Fibroblast of lung (primary cell): ENCODE measurements around the gene PBX1.

Experiments used
- EZH2 ChIP-seq: IDR thresholded peaks from 2 replicates; pipeline ENCODE4 v1.5.1; 2012; ENCODE audit warnings: low read length, control low read depth, mild to moderate bottlenecking; ENCODE audit errors: missing control alignments
- TF ChIP-seq, protein P1 (sequence below), 2 donors: IDR thresholded peaks in 1 of 2; conservative IDR thresholded peaks in 1 of 2; 1 replicate in 1 of 2; 2 replicates in 1 of 2; pipeline ENCODE4 v1.5.1; 2011 to 2012; ENCODE audit warnings: low read length in 2 of 2, control low read depth in 1 of 2, inconsistent platforms in 1 of 2, low read depth in 1 of 2, mild to moderate bottlenecking in 1 of 2

DNA sequence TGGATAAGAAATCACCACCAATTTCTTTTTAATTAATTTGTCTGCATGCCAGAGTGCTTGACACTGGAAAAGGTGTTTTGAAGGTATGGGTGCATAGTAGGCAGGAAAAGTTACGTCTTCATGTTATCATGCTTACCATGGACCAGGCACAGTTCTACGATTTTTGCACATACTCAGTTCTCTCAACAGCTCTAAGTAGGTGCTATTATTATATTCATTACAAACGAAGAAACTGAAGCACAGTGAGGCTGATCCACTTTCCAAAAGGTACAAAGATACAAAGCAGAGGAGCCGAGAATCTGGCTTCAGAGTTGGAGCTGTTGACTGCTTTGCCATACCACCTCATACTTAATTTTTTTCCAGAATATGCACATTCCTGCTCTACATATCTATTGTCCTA is 306.4 kb downstream of the PBX1 start:
- TF ChIP-seq, protein P1, sequence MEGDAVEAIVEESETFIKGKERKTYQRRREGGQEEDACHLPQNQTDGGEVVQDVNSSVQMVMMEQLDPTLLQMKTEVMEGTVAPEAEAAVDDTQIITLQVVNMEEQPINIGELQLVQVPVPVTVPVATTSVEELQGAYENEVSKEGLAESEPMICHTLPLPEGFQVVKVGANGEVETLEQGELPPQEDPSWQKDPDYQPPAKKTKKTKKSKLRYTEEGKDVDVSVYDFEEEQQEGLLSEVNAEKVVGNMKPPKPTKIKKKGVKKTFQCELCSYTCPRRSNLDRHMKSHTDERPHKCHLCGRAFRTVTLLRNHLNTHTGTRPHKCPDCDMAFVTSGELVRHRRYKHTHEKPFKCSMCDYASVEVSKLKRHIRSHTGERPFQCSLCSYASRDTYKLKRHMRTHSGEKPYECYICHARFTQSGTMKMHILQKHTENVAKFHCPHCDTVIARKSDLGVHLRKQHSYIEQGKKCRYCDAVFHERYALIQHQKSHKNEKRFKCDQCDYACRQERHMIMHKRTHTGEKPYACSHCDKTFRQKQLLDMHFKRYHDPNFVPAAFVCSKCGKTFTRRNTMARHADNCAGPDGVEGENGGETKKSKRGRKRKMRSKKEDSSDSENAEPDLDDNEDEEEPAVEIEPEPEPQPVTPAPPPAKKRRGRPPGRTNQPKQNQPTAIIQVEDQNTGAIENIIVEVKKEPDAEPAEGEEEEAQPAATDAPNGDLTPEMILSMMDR (conservative IDR thresholded peaks at IDR 0.05 in 1 of 2, IDR thresholded peaks at IDR 0.05 in 1 of 2; ENCODE audit: low read depth in 1 of 2, low read length in 2 of 2) = no peak
- TF ChIP-seq EZH2 = no peak
